Stimulated activated CD4-positive, alpha-beta T cell treated with anti-CD3 and anti-CD28 coated beads, Interleukin-1b, Interleukin-23, amount 100 ng/mL, for 24 hours (primary cell): ENCODE measurements around the gene KLHL1.
"Not testable (repeated sequence)": the region's sequence is repeated elsewhere in the genome, so short reads cannot be mapped to it uniquely, and the experiment has no call there.

Experiments
- DNase-seq, 4 experiments: peaks; one replicate each; pipeline ENCODE4 v3.0.0-alpha.2; 2020; ENCODE audit warnings: low read depth in 4 of 4, low spot score in 1 of 4

The KLHL1 gene, protein sequence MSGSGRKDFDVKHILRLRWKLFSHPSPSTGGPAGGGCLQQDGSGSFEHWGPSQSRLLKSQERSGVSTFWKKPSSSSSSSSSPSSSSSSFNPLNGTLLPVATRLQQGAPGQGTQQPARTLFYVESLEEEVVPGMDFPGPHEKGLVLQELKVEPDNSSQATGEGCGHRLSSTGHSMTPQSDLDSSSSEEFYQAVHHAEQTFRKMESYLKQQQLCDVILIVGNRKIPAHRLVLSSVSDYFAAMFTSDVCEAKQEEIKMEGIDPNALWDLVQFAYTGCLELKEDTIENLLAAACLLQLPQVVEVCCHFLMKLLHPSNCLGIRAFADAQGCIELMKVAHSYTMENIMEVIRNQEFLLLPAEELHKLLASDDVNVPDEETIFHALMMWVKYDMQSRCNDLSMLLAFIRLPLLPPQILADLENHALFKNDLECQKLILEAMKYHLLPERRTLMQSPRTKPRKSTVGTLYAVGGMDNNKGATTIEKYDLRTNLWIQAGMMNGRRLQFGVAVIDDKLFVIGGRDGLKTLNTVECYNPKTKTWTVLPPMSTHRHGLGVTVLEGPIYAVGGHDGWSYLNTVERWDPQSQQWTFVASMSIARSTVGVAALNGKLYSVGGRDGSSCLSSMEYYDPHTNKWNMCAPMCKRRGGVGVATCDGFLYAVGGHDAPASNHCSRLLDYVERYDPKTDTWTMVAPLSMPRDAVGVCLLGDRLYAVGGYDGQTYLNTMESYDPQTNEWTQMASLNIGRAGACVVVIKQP

DNA sequence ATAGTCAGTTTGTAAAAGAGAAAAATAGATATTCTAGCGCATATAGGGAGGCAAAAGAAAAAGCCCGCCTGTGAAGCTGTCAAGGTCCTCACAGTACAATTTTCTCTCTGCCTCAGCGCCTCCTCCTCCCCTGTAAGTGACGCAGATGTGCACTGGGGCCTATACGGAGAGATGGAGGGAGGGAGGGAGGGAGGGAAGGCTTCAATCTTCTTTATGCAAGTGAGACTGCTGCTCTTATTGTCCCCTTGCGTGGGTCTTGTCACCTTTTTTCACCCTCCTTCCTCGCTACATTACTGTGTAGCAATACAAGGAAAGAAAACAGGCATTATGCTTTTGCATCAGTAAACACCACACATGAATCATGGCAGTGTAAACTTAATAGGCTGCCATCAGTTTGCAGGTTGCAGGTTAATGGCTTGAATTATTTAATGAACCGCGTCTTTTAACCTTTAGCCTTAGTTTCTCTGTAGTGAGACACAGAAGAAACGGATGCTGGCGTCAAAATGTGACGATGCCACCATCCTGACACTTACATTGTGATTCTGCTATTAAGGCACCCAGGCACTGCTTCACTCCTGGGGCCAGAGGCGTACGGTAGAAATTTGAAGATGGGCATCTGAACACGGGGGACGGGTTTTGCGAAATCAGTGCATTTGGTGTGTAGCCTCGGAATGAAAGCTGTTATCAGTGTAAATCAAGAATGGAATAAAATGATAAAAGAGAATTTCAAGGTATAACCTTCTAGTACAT, at the start of gene KLHL1:
KLHL1 (minus strand) TSS at position 97 of the 750 bp plus-strand sequence. CDS start 753 bp downstream, outside the sequence.
- DNase-seq: no peak

DNA sequence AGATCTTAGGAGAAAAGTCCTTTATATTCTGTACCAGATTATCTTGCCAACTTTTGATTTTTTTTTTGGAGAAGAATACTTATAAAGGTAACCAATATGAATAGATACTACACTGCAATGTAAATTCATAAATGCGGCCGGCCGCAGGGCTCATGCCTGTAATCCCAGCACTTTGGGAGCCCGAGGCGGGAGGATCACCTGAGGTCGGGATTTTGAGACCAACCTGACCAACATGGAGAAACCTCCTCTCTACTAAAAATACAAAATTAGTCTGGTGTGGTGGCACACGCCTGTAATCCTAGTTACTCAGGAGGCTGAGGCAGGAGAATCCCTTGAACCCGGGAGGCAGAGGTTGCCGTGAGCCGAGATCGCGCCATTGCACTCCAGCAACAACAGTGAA, 34.4 kb upstream of the KLHL1 start:
- not testable (repeated sequence) for DNase-seq

DNA sequence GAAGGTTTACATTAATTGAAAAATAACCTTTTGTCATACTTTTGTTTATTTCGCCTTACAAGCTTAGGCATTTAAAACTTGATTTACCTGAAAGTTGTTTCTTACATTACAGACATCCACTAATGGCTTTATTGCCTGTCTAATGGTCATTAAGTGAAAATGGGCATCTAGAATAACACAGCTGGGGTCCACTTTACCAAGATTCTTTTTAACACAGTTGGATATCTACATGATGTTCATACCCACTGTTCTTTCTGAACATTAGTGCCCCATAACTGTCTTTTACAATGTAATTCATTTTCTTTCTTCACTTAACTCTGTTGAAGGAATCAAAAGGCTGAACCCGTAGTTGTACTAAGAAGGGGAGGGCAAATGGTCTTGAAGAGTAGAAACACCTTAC, 19.8 kb upstream of the KLHL1 start:
- DNase-seq: no peak

DNA sequence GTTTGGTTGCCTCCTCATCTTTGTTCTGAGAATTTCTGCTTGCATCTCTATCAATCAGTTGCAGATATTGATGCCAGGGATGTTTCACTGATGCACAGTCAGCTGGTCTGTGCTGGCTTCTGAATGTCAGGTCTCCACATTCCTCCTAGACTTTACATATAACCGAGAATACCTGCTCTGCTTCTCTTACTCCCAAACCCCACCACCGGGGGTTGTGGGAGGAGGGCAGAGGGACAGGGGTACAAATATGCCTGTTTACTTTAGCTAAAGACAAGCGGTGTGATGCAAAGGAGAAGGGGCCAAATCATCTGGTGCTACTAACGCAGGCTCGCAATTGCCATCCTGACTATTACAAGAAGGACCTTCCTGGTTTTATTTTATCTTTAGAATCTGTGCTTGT, 17.4 kb upstream of the KLHL1 start:
- DNase-seq: no peak

DNA sequence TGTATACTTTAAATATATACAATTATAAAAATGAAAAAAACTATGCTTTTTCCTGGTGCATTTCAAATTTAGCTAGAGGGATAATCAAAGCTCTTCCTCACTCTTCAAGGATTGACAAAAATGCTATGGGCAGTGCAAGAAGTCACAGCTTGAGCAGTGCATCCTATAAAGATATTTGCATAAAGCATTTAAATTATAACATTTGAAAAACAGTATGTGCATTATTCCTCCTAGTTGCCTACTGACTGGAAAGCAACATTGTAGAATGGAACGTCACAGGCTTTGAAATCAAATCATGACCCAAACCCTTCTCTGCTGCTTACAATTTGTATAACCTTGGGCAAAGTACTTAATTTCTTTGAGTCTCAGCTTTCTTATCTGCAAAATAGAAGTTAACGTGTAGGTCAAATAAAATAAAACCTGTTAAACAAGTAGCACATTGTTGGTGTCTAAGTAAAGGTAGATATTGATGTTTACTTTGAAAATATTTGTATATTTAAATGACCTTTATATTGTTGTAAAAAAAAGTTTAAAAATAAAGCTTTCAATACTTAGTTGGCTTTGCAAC, 9.2 kb upstream of the KLHL1 start:
- no peak for DNase-seq

DNA sequence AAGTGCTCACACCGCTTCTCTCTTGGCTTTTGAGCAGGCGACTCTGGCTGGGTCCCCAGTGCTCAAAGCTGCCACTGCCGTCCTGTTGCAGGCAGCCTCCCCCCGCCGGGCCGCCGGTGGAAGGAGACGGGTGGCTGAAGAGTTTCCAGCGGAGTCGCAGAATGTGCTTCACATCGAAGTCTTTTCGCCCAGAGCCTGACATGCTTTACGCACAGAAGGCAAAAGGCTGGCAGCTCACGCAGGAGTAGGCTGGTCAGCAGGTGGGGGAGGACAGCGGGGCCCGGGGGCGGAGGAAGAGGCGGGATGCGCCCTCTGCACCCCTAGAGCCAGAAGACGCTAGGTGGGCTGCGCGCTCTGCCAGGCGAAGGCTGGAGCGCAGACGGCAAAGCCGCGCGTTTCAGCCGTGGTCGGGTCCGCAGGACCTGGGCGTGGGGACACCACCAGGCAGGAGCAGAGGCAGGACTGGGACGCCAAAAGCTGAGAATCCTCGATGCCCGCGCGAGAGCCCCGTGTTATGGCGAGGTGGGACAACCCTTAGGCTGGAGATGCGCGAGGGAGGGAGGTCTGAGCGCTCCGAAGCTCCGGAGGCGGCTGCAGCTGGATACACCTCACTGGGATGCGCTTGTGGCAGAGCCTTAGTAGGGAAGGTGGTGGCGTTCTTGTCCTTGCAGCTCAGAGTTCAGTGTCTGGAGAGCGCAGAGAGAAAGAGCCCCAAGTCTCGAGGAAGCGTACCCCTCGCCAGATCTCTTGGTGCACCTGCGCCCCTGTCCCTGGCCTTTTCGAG, 562 bp downstream of the KLHL1 start, which contains the start of gene ATXN8OS:
ATXN8OS (plus strand) TSS at position 329 of the 784 bp plus-strand sequence.
- DNase-seq: no peak

DNA sequence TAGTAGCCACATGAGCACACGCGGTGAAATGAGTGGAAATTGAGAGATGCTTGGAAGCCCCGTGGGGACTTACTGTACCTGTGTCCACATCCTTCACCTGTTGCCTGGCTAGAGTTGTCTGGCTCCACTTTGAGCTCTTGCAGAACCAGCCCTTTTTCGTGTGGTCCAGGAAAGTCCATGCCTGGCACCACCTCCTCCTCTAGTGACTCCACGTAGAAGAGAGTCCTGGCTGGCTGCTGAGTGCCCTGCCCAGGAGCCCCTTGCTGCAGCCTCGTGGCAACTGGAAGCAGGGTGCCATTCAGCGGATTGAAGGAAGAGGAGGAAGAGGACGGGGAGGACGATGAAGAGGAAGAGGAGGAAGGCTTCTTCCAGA, 1.1 kb downstream of the KLHL1 start:
- no peak for DNase-seq

DNA sequence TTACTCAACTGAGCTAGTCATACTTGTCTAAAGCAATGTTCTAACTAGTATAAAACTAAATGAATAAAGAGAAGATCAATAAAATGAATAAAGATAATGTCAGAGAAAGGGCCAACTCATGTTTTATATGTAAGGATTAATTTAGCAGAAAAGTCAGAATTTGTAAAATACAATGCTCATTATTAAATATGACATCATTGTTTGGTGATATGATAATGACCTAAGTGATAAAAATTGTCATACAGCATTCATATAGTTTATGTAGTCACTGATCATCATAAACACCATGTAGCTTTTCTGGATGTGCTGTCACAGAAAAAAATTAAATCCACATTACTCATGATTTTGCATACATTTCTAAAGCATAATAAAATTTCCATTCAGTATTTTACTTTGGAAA, 3.8 kb downstream of the KLHL1 start:
- no peak for DNase-seq

DNA sequence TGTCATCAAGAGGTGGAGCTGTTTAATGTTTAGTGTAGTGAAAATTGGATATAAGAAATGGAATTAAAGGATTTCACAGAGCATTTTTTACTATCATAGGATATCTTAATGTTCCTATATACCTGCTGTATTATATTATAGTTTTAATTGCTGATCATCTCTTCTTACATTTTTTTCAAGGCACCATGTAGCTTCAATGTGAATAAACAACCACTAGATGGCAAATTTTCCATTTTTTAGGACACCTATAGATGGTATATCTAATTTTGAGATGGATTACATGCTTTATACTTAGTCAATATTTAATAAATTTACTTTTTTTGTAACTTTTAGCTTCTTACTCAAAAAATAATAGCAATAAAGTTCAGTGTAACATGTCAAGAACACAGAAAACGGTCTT, 9.6 kb downstream of the KLHL1 start:
- DNase-seq: no peak

DNA sequence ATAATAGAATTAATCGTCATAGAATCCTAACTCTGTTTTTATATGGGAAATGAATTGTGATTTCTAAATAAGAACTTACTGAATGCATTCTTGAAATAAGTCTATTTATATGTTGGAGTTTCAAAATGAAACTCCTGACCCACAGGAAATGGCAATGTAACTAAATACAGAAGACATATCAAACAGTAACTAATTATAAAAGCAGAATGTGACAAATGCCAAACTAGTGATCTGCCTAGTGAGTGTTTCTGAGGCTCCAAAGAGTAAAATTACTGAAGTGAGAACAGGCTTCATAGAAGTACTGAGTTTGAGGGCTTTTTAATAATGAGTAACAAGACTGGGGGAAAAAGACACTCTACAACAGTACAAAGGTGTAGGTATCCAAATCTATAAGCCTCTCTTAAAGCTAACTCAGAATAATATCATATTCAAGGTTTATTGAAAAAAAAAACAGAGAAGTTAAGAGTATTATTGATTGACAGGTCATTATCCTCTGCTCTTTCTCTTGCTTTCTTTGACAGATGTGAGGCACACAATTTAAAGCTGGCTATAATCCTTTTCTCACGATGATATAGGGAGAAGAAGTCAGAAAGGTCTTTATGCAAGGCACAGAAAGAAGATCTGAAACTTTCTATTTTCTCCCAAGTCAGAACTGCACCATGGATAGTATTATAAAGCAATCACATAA, 18.1 kb downstream of the KLHL1 start:
- no peak for DNase-seq

DNA sequence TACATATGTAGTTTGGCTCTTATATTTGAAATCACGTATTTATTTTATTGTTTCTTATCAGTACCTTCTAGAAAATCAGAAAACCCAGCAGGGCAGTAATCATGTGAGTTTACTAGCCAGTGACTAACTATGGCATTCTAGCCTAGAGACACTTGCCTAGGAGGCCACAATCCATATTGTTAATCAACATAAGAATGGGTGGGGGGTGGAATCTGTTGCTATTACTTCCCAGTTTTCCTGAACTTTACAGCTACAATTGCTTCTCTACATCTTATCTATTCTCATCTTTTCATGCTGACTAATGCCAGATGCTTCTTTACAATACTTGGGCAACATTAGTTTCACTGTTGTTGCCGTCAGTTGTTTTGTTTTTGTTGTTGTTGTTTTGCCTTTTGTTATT, 19.3 kb downstream of the KLHL1 start:
- no peak for DNase-seq

DNA sequence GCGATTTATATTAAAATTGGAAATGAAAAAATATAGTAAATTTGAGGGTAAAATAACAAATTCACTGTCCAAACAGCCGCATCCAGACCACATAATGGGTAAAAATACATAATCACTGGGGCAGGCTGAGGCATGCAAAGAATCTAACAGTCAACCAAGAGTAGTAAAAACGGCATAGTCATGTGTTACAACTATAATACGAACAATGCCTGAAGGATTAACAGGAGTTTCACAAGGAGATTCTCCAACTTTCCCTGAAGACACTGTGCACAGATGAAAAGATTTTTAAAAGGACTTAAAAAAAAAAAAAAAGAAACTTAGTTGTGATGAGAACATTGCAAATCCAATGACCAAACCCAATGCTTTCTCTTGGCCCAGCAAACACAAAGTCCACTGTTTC, 21.0 kb downstream of the KLHL1 start:
- no peak for DNase-seq

DNA sequence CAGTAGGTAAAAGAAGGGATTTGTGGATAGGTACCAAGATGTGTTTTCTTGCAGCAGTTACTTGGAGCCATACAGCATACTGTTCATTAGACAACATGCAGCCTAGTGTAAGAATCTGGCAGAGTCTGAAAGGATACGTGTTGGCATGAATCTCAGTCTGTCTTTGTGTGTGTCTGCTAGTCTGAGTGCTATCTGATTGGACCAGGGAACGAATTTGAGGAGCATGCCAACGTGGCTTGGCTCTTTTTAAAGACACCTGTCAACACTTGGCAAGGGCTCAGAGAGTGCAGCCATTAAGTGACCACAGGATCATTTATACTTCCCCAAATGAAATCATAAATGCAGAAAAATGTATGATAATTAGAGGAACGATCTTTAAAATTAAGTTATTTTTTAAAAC, 28.2 kb downstream of the KLHL1 start:
- no peak for DNase-seq

DNA sequence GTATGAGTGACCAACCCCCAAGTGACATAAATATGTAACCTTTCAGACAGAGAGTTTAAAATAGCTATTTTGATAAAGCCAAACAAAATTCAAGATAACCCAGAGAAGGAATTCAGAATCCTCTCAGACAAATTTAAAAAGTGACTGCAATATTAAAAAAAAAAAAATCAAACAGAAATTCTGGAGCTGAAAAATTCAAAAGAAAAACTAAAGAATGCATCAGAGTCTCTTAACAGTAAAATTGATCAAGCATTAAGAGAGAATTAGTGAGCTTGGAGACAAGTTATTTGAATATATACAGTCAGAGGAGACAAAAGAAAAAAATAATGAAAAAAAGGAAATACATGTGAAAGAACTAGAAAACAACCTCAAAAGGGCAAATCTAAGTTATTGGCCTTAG, 53.7 kb downstream of the KLHL1 start:
- no peak for DNase-seq

DNA sequence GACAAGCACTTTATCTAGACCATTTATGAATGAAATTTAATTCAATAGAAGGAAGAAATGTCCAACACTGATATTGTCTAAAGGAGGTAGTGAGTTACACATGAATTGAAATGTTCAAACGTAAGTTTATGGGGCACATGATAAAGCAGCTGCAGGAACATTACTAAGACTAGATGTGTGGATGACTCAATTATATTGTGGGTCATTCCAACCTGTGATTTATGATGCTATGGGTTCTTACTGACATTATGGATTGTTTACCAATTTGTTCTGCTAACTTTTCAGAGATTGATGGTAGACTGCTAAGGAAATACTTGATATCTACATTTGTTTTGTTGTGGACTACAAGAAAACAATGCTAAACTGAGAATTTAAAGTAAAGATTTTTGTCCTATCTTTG, 56.7 kb downstream of the KLHL1 start:
- no peak for DNase-seq

DNA sequence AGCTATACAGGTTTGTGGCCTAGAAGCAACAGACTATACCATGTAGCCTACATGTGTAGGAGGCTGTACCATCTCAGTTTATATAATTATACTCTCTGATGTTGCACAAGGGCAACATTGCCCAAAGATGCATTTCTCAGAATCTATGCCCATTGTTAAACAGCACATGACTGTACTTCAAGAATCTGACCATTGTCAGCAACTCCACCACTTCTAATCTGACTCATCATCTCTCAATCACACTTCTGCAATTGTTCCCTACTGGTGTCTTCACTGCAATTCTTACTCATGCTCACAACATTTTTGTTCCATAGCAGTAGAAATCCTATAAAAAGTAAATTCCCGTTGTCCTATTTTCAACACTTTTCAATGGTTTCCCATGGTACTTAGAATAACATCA, 64.6 kb downstream of the KLHL1 start:
- no peak for DNase-seq

DNA sequence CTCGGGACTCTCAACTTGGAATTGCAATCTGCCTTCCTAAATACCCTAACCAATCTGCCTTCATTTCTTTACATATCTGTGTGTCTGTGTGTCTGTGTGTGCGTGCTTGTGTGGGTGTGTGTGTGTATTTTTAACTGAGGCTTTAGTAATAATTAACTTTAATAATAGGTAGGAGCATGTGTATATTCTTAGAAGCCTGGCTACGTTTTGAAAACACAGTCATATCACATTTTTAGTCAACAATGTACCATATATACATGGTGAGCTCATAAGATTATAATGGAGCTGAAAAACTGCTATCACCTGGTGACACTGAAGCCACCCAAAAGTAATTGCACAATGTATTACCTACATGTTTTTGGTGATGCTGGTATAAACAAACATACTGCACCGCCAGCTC, 66.1 kb downstream of the KLHL1 start:
- DNase-seq: no peak

DNA sequence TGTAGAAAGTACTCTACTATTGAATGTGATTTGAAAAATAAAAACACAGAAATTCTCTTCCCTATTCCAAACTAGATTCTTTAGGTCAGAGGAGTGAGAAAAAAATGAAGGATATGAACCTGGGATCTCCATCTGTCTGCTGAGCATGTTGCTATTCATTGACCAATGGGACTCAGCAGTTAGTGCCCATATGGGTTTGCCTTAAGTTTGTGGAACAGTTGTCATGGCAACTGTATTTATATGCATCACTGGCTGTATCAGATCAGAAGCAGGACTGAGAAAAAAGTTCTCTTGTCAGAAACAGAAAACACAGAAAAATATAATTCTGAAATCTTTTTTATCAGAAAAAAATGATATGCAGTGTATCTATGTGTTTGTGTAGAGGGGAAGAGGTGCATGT, 74.0 kb downstream of the KLHL1 start:
- no peak for DNase-seq

DNA sequence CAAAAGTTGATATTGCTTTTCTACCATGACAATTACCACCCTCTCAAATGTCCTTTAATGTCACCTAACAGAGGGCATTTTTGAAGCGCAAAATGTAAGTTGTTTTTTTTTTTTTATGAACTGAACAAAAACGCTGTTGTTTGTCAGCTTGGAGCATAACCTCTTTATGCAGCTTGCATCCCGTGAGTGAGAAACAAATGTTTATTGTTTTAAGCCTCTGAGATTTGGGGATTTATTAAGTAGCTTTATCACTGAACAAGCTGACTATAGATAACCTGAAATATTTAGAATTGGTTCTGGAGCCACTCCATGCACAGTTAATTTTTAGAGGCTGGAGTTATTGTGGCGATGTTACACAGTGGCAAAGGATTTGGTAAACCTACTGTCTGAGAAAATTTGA, 80.7 kb downstream of the KLHL1 start:
- DNase-seq: no peak

DNA sequence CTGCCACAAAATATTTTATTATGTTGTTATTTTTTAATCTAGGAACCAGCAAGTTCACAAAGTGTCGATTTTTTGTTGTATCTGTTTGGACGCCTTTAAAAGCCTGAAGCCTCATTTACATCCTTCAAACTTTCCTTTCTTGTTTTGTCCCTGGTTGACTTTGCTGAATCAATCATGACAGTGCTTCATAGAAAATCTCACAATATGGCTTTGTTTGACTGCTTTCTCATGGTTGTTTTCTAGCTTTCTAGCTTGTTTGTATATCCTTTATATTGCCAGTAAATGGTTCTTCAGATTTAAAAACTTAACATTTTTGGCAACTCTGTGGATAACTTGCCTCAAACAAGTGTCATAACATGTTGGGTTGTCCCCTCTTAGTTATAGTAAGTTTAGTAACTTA, 84.7 kb downstream of the KLHL1 start:
- no peak for DNase-seq
